Keratinocyte (primary cell): ENCODE data around the gene WFIKKN1. TPM values are rescaled to one million over a fixed set of nuclear protein-coding genes. Genes with fewer than 3 reads are reported as not detected.

Experiments
- DNase-seq: peaks from one replicate; pipeline ENCODE4 v3.0.0-alpha.2; 2011; ENCODE audit warnings: low read depth, missing footprints, low spot score
- FAIRE-seq: peaks from 2 replicates; lab custom pipeline; 2011; peaks lifted over from hg19 to GRCh38; lab: Jason Lieb, UNC
- H2AFZ ChIP-seq: 2 replicates; pipeline ENCODE4 v1.6.0; 2012; ENCODE audit warnings: low read length, control low read depth, inconsistent platforms; ENCODE audit not compliant: control insufficient read depth
- H3K27ac ChIP-seq: 2 replicates; pipeline ENCODE4 v1.5.1; 2011; ENCODE audit warnings: low read length; ENCODE audit not compliant: control insufficient read depth, insufficient read depth
- H3K27me3 ChIP-seq: 3 replicates; pipeline ENCODE4 v1.6.0; 2011; ENCODE audit warnings: low read length; ENCODE audit not compliant: control insufficient read depth, insufficient read depth; ENCODE audit errors: extremely low read depth
- H3K36me3 ChIP-seq, 2 experiments: 2 replicates in 1 of 2; 3 replicates in 1 of 2; pipeline ENCODE4 v1.5.1; 2011; ENCODE audit warnings: low read length in 2 of 2, mild to moderate bottlenecking in 1 of 2; ENCODE audit not compliant: control insufficient read depth in 2 of 2, insufficient read depth in 2 of 2; ENCODE audit errors: extremely low read depth in 1 of 2
- H3K4me1 ChIP-seq: 3 replicates; pipeline ENCODE4 v1.5.1; 2011; ENCODE audit warnings: low read length; ENCODE audit not compliant: control insufficient read depth, insufficient read depth; ENCODE audit errors: extremely low read depth
- H3K4me2 ChIP-seq: 3 replicates; pipeline ENCODE4 v1.6.0; 2011; ENCODE audit warnings: low read depth, low read length; ENCODE audit not compliant: control insufficient read depth, insufficient read depth; ENCODE audit errors: extremely low read depth
- H3K4me3 ChIP-seq, 3 experiments: fragments of 200-600 bp in 1 of 3; sonication (generic) in 1 of 3; 2 replicates in 2 of 3; 3 replicates in 1 of 3; pipeline ENCODE4 v1.5.1; 2011 to 2016; ENCODE audit warnings: low read length in 3 of 3, mild to moderate bottlenecking in 3 of 3, control low read depth in 2 of 3, inconsistent platforms in 1 of 3, low read depth in 1 of 3, mixed read lengths in 1 of 3, mixed run types in 1 of 3, moderate library complexity in 1 of 3; ENCODE audit not compliant: control insufficient read depth in 2 of 3, insufficient read depth in 2 of 3; ENCODE audit errors: extremely low read depth in 1 of 3
- H3K79me2 ChIP-seq: 2 replicates; pipeline ENCODE4 v1.6.0; 2012; ENCODE audit warnings: low read length; ENCODE audit not compliant: control insufficient read depth, insufficient read depth
- H3K9ac ChIP-seq: 3 replicates; pipeline ENCODE4 v1.6.0; 2011; ENCODE audit warnings: low read length; ENCODE audit not compliant: control insufficient read depth, insufficient read depth; ENCODE audit errors: extremely low read depth
- H3K9me1 ChIP-seq: 3 replicates; pipeline ENCODE4 v1.6.0; 2011; ENCODE audit warnings: low read length; ENCODE audit not compliant: control insufficient read depth, insufficient read depth; ENCODE audit errors: extremely low read depth
- H3K9me3 ChIP-seq: 2 replicates; pipeline ENCODE4 v1.5.1; 2012; ENCODE audit warnings: low read depth, low read length; ENCODE audit not compliant: control insufficient read depth
- H4K20me1 ChIP-seq: 3 replicates; pipeline ENCODE4 v1.6.0; 2011; ENCODE audit warnings: low read length; ENCODE audit not compliant: control insufficient read depth, insufficient read depth; ENCODE audit errors: extremely low read depth
- CTCF ChIP-seq, 3 experiments: IDR thresholded peaks in 1 of 3; conservative IDR thresholded peaks in 1 of 3; optimal IDR thresholded peaks in 1 of 3; 2 replicates in 2 of 3; 3 replicates in 1 of 3; pipeline versions ENCODE3 to v1.5.1; 2011; ENCODE audit warnings: low read length in 3 of 3, mild to moderate bottlenecking in 3 of 3, moderate library complexity in 2 of 3, control low read depth in 1 of 3, inconsistent platforms in 1 of 3; ENCODE audit not compliant: insufficient read depth in 2 of 3; ENCODE audit errors: extremely low read depth in 1 of 3
- EZH2 ChIP-seq: IDR thresholded peaks from one replicate; pipeline ENCODE4 v1.6.1; 2012; ENCODE audit warnings: inconsistent platforms, mild to moderate bottlenecking, low read length, moderate library complexity
- dilution Hi-C: fragments of 300-500 bp; cut with MboI; formaldehyde crosslinking; loops from one replicate; pipeline ENCODE4 v1.7.0; 2020; ENCODE audit warnings: low sequenced_read_pairs; ENCODE audit not compliant: extremely low pct_ligation_motif_present
- polyA plus RNA-seq, 5 experiments: library from polyadenylated mRNA; depleted of rRNA in 3 of 5; stranded (reverse) in 3 of 5; stranded (forward) in 1 of 5; unstranded in 1 of 5; fragments of >200 nt; gene quantifications; 1 replicate in 1 of 5; 2 replicates in 3 of 5; 3 replicates in 1 of 5; pipeline versions ENCODE4 v1.2.1 to v1.2.3, GENCODE V29; 2011 to 2012; ENCODE audit warnings: missing spikeins in 2 of 5, low read depth in 1 of 5, low replicate concordance in 1 of 5

Gene WFIKKN1
- polyA plus RNA-seq, 1 donor (not counting 4 experiments of a cell fraction or from before 2014, with no cell fraction given), result not detected

GRCh38 chr16:628321-629061 lies 2.3 kb upstream of the WFIKKN1 start:
- no peak overlapping the region for H2AFZ ChIP-seq

GRCh38 chr16:629185-629832 lies 1.5 kb upstream of the WFIKKN1 start:
- Histone ChIP-seq H3K4me3 (no peak overlapping the region), H3K9me1 (no peaks in the 10 kb centered on the region), H3K4me2 (no peak overlapping the region), H2AFZ (no peak overlapping the region), H3K9me3 (no peaks in the 10 kb centered on the region), H3K9ac (no peak overlapping the region), H3K27ac (no peak overlapping the region), H3K36me3 (peaks cover 4 to 13% of the 10 kb centered on the region in 2 experiments), H3K79me2 (no peaks in the 10 kb centered on the region), H3K4me1 (peaks cover 12% of the 10 kb centered on the region), H3K27me3 (no peaks in the 10 kb centered on the region), H4K20me1 (no peaks in the 10 kb centered on the region)
- dilution Hi-C loops, result no loop called here
- FAIRE-seq (no peak), DNase-seq (no peak)
- TF ChIP-seq EZH2, result no peak
- TF ChIP-seq CTCF (optimal IDR thresholded peaks at IDR 0.05 in 1 of 3, IDR thresholded peaks at IDR 0.05 in 1 of 3, conservative IDR thresholded peaks at IDR 0.05 in 1 of 3; ENCODE audit: extremely low read depth in 1 of 3, insufficient read depth in 2 of 3, low read length in 3 of 3), result no peak

More at GRCh38 chr16:628321-629061, 2.3 kb upstream of the WFIKKN1 start:
- dilution Hi-C loops, result no loop called here
- FAIRE-seq (no peak), DNase-seq (no peak)
- Histone ChIP-seq H3K36me3 (peaks cover 3 to 6% of the 10 kb centered on the region in 2 experiments), H3K4me1 (peaks cover 12% of the 10 kb centered on the region), H3K79me2 (no peaks in the 10 kb centered on the region), H3K9ac (no peak overlapping the region), H3K9me3 (no peaks in the 10 kb centered on the region), H3K27me3 (no peaks in the 10 kb centered on the region), H3K27ac (no peak overlapping the region), H3K9me1 (no peaks in the 10 kb centered on the region), H3K4me2 (no peak overlapping the region), H4K20me1 (no peaks in the 10 kb centered on the region), H3K4me3 (no peak overlapping the region)
- TF ChIP-seq EZH2, result no peak
- TF ChIP-seq CTCF (optimal IDR thresholded peaks at IDR 0.05 in 1 of 3, IDR thresholded peaks at IDR 0.05 in 1 of 3, conservative IDR thresholded peaks at IDR 0.05 in 1 of 3; ENCODE audit: extremely low read depth in 1 of 3, insufficient read depth in 2 of 3, low read length in 3 of 3), result no peak
